CD4-positive, alpha-beta T cell treated with Interferon alpha-2 for 1 hour (primary cell): ENCODE measurements around the gene MRTFA.
"Not testable (repeated sequence)": the region's sequence is repeated elsewhere in the genome, so short reads cannot be mapped to it uniquely, and the experiment has no call there.

Experiments used
- DNase-seq, 2 donors: peaks; one replicate each; pipeline ENCODE4 v3.0.0-alpha.2; 2020 to 2022

The MRTFA gene

GRCh38 chr22:40636380-40637182 lies at the start of gene MRTFA:
Gene MRTFA (minus strand): TSS chr22:40636719.
- peak; percentile 99 for DNase-seq

DNA sequence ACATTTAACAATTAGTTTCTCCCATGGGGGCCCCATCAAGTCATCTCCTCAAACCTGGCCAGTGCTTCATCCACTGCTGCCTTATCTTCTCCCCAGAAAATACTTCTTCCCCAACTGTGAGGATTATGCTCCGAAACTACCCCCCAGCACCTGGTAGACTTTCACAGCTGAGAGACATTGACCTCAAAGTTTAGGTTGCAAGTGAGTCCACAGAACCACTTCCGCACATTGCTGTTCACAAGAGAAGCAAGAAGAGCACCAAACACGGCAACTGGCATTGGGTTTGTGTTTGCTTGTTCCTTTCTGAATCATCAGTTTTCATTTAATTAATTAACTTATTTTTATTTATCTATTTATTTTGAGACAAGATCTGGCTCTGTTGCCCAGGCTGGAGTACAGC lies 48.9 kb upstream of the MRTFA start:
- DNase-seq: peak in 1 of 2 donors; percentile 22

DNA sequence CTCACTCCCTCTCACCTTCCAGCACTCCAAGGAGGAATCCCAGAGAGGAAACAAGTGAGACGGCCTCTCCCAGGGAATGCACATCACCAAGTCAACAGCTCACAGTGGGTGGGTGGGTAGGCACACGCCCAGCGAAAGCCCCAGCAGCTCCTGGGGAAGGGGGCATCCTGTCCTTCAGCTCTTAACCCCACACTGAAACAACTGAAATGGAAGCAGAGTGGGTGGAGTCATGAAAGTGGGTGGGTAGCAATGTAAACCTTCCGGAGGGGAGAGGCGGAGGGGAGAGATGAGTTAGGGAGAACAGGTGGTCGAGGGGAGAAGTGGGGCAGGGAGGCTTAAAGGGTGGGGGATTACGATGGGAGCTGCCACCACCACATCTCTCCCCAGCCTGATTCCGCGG lies 48.2 kb upstream of the MRTFA start:
- peak in 1 of 2 donors; percentile 6 for DNase-seq

GRCh38 chr22:40681451-40681850 lies 44.9 kb upstream of the MRTFA start:
- DNase-seq: no peak

DNA sequence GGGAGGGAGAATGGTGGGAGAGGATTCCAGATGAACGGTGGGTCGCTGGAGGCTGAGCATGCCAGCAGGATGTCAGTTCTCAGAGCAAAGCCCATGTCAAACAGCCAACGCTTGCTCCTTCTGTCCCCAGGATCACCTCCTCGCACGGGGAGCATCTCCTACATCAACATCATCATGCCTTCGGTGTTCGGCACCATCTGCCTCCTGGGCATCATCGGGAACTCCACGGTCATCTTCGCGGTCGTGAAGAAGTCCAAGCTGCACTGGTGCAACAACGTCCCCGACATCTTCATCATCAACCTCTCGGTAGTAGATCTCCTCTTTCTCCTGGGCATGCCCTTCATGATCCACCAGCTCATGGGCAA lies 44.3 kb upstream of the MRTFA start:
- no peak for DNase-seq

DNA sequence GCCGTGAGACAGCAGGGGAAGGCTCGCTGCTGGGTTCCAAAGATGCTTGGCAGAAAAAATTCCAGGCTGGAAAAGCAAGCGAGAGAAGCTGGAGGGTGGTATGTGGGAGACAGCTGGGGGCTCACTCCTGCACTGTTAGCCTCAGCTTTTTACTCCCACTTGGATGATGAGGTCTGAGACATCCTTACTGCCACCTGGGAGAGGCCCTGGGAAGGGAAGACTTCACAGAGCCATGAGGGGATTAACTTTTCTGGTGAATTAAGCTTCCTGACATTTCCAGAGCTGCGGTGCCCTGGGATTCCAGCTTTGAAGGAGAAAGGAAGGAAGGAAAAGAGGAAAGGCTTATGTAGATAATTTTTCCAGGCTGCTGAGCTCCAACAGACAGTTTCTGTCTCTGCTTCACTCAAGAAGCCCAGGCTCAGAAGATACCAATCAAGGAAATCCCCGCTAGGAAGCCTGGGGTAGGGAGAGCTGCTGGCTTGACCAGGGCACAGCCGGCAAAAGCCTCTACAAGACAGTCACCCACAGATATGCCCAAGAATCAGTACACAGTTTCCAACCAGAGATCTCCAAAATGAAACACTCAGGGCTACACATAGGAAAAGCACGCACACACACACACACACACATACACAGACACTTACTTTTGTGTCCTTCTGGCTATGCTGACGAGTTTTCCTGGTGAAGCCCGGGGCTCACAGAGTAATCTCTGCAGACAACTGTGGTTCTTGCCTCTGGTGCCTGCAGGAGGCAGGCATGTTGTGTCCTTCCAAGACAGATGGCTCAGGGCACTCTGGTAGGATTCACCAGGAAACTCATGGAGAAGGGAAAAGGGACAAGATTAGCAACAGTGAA lies 43.7 kb upstream of the MRTFA start:
- DNase-seq: no peak

DNA sequence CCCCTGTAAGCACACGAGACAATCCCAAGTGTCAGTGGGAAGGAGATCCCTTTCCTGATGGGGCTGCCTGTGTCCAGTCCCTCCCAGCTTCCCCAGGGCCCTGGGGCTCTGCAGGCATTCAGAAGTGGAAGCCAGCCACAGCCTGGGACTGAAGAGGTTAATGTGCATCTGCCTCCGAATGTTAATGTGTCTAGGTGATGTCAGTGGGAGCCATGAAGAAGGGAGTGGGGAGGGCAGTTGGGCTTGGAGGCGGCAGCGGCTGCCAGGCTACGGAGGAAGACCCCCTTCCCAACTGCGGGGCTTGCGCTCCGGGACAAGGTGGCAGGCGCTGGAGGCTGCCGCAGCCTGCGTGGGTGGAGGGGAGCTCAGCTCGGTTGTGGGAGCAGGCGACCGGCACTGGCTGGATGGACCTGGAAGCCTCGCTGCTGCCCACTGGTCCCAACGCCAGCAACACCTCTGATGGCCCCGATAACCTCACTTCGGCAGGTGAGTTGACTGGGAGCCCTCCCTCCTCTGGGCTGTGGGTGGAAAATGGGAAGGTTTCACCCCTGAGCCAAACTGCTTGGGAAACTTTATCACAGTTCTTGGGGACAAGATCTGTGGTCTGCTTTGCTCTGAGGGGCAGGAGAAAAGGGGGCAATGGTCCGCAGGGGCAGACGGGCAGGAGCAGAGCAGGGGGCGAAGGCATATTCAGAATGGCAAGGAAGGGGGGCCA lies 42.9 kb upstream of the MRTFA start, which contains the start of gene MCHR1:
TSS of gene MCHR1 (plus strand) at position 236 of the 715 bp plus-strand sequence. CDS start at position 405, 169 bp downstream.
- DNase-seq: no peak

- no peak for DNase-seq
Measured at GRCh38 chr22:40678493-40679248, 42.2 kb upstream of the MRTFA start.

GRCh38 chr22:40676644-40677043 lies 40.1 kb upstream of the MRTFA start:
- DNase-seq: no peak

DNA sequence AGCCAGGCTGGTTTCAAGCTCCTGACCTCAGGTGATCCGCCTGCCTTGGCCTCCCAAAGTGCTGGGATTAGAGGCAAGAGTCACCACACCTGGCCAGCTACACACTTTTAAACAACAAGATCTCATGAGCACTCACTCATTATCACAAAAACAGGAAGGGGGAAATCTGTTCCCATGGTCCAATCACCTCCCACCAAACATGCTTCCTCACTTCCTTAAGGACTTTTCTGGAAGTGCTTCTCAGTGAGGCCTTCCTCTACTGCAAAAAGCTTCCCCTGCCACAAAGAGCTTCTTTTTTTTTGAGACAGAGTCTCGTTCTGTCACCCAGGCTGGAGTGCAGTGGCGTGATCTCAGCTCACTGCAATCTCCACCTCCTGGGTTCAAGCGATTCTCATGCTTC lies 39.6 kb upstream of the MRTFA start:
- not testable (repeated sequence) for DNase-seq

- no peak for DNase-seq
Measured at GRCh38 chr22:40674274-40674673, 37.8 kb upstream of the MRTFA start.

DNA sequence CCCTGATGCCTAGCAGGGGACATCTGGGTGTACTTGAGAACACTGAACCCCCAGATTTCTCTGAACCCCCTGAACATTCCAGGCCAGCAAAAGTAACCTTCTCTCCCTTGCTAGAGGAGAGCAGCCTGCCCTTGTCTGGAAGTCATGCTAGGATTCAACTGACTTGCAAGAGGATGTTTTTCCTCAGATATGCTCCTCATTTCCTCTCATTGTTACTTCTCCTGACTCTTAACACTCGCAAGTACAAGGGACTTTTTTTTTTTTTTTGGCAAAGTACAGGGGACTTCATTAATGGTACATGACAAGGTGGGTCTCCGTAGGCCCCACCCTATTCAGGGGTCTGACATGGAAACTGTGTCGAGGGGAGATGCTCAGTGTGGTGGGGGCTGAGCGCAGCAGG lies 36.5 kb upstream of the MRTFA start:
- DNase-seq: no peak

GRCh38 chr22:40671796-40672360 lies 35.4 kb upstream of the MRTFA start:
- no peak for DNase-seq

- DNase-seq: no peak
Measured at GRCh38 chr22:40671369-40671768, 34.9 kb upstream of the MRTFA start.

GRCh38 chr22:40670058-40670457 lies 33.5 kb upstream of the MRTFA start:
- DNase-seq: no peak

GRCh38 chr22:40668611-40669411 lies 32.3 kb upstream of the MRTFA start:
- no peak for DNase-seq

DNA sequence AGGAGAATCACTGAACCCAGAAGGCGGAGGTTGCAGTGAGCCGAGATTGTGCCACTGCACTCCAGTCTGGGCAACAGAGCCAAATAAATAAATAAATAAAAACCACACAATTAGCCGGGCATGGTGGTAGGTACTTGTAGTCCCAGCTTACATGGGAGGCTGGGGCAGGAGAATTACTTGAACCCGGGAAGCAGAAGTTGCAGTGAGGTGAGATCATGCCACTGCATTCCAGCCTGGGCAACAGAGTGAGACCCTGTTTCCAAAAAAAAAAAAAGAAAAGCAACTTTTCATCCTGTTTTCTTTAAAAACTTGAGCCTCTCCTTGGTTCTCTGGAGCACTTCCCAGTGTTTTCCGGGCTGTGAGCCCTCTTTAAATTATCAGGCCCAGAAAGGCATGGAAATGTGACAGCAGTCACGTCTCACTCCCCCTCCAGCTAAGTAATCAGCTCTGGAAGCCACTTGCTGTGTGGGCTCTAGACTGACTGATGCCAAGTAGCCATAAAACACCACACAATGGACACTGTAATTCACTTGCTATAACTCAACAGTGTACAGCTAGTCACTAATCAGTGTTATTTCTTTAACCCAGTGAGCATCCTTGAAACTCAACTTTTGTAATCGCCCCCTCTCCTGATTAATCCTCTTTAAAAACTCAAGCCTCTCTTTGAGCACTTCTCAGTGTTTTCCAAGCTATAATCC lies 29.8 kb upstream of the MRTFA start:
- no peak for DNase-seq

DNA sequence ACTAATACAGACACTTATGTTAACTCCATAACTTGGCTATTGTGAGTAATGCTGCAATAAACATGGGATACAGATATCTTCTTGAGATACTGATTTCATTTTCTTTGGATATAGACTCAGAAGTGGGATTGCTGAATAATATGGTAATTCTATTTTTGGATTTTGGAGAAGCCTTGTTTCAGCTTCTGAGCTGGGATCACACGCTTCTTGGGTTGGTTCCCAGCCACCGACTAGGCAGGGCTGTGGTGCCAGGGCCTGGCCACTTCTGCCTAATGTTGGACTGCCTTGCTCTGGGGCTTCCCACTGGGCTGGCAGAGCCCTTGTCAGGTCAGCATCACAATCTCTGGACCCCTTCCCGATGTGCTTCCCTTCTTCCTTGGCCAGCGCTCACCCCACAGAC lies 28.8 kb upstream of the MRTFA start:
- no peak for DNase-seq

- no peak for DNase-seq
Measured at GRCh38 chr22:40661671-40662070, 25.2 kb upstream of the MRTFA start.

- DNase-seq: no peak
Measured at GRCh38 chr22:40660730-40661129, 24.2 kb upstream of the MRTFA start.

DNA sequence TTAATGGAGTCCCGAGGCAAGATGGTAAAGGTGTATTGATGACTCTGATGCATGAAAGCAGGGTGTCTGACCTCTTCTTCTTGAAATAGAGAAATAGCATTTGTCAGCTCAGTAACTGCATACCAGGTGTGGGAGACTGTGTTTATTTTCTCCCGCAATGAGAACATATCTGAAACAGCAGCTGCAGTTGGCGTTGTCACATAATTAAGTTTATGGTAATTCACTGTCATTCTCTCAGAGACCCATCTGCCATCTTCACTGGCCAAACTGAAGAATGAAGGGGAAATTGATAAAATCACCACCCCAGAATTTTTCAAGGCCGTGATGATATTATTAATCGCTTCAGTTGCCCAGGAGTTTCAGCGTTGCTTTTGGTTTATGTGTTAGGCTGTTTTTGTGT lies 22.6 kb upstream of the MRTFA start:
- no peak for DNase-seq
